ENCODE measurements around the gene CFAP58. TPM values are rescaled to one million over a fixed set of nuclear protein-coding genes. Genes with fewer than 3 reads are reported as not detected.

The CFAP58 gene
- total and polyA plus RNA-seq, 4 donors, result 0.01 to 0.09 (median 0.08) TPM; not detected in 1

DNA sequence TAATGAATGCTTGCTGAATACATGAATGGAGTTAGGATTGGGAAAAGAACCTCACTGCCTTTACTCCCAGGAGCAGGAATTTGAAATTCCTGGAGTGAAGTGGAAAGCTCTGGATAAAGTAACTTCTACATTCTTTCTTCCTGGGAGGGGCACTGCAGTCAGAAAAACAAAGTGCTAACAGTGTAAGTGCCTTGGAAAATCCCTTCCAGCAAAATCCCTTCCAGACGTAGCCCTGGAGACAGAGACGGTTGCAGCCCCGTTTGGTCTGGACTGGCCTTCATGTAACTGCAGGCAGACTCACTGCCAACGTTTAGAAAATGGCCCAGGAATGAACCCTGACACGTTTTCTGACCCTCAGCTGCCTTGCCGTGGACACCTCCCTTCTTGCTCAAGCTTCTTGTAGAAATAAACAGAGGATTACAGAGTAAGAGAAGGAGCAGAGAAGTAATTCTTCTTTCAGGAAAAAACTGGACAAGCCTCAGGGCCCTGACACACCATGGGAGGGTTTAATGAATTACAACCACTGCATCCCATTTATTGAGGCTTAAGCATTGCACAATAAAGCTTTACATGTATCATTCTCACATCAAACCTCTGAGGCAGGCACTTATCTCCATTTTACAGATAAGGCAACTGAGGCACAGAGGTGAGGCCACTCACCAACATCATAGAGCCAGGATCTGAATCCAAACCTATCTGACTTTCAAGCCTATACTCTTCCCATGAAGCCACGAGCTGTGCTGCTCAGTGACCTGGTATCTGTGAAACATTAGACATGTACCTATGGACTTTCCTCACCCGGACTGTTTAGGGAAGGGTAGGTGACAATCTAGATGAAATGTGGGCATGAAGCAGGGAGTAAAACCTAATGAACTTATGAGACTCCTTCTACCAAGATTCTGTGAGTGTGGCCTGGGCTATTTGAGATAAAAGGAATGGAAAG is 23.2 kb upstream of the CFAP58 start:
- Histone ChIP-seq H3K27ac (ENCODE audit: low read depth in 1 of 2, low read length in 2 of 2) (peak overlapping the region; percentile 37 to 69), H3K4me1 (ENCODE audit: control insufficient read depth in 4 of 4, insufficient read depth in 4 of 4, low read length in 3 of 4) (peaks cover 0 to 28% (median 13%) of the 10 kb centered on the region in 4 donors), H3K4me3 (ENCODE audit: low read depth in 1 of 3, low read length in 3 of 3) (no peak overlapping the region), H3K9me3 (ENCODE audit: control insufficient read depth in 4 of 4, low read length in 3 of 4) (no peaks in the 10 kb centered on the region), H3K36me3 (ENCODE audit: control insufficient read depth in 4 of 4, insufficient read depth in 3 of 4, low read depth in 1 of 4, low read length in 3 of 4) (no peaks in the 10 kb centered on the region), H3K27me3 (ENCODE audit: control insufficient read depth in 4 of 4, insufficient read depth in 4 of 4, low read length in 3 of 4) (no peaks in the 10 kb centered on the region), H3K9ac (ENCODE audit: low read depth in 1 of 2, low read length in 2 of 2) (peak overlapping the region in 1 of 2 donors; percentile 29)
- no peak for DNase-seq (ENCODE audit: low spot score)
- 39% methylated on average over 8 of the region's 8 CpGs for WGBS
- peak; percentile 39 to 50 for TF ChIP-seq RXRA (IDR thresholded peaks at IDR 0.05)
- TF ChIP-seq, protein P1, sequence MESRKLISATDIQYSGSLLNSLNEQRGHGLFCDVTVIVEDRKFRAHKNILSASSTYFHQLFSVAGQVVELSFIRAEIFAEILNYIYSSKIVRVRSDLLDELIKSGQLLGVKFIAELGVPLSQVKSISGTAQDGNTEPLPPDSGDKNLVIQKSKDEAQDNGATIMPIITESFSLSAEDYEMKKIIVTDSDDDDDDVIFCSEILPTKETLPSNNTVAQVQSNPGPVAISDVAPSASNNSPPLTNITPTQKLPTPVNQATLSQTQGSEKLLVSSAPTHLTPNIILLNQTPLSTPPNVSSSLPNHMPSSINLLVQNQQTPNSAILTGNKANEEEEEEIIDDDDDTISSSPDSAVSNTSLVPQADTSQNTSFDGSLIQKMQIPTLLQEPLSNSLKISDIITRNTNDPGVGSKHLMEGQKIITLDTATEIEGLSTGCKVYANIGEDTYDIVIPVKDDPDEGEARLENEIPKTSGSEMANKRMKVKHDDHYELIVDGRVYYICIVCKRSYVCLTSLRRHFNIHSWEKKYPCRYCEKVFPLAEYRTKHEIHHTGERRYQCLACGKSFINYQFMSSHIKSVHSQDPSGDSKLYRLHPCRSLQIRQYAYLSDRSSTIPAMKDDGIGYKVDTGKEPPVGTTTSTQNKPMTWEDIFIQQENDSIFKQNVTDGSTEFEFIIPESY (IDR thresholded peaks at IDR 0.05), result no peak
- TF ChIP-seq TAF1 (conservative IDR thresholded peaks at IDR 0.05), result no peak
- peak; percentile 20 for TF ChIP-seq SP1 (IDR thresholded peaks at IDR 0.05)
- TF ChIP-seq HNF4G (IDR thresholded peaks at IDR 0.05), result no peak
- no peak for TF ChIP-seq MAX (IDR thresholded peaks at IDR 0.05)
- TF ChIP-seq GABPA (IDR thresholded peaks at IDR 0.05 in 1 of 2, conservative IDR thresholded peaks at IDR 0.05 in 1 of 2), result no peak
- TF ChIP-seq FOXA1 (IDR thresholded peaks at IDR 0.05), result no peak
- TF ChIP-seq JUND (IDR thresholded peaks at IDR 0.05), result no peak
- no peak for TF ChIP-seq FOXA2 (IDR thresholded peaks at IDR 0.05)
- no peak for TF ChIP-seq YY1 (IDR thresholded peaks at IDR 0.05)
- TF ChIP-seq RAD21 (IDR thresholded peaks at IDR 0.05), result no peak
- TF ChIP-seq EGR1 (IDR thresholded peaks at IDR 0.05; ENCODE audit: low read depth in 2 of 2), result no peak
- TF ChIP-seq, protein P2, sequence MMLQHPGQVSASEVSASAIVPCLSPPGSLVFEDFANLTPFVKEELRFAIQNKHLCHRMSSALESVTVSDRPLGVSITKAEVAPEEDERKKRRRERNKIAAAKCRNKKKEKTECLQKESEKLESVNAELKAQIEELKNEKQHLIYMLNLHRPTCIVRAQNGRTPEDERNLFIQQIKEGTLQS (IDR thresholded peaks at IDR 0.05), result no peak
- TF ChIP-seq, protein P3, sequence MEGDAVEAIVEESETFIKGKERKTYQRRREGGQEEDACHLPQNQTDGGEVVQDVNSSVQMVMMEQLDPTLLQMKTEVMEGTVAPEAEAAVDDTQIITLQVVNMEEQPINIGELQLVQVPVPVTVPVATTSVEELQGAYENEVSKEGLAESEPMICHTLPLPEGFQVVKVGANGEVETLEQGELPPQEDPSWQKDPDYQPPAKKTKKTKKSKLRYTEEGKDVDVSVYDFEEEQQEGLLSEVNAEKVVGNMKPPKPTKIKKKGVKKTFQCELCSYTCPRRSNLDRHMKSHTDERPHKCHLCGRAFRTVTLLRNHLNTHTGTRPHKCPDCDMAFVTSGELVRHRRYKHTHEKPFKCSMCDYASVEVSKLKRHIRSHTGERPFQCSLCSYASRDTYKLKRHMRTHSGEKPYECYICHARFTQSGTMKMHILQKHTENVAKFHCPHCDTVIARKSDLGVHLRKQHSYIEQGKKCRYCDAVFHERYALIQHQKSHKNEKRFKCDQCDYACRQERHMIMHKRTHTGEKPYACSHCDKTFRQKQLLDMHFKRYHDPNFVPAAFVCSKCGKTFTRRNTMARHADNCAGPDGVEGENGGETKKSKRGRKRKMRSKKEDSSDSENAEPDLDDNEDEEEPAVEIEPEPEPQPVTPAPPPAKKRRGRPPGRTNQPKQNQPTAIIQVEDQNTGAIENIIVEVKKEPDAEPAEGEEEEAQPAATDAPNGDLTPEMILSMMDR (IDR thresholded peaks at IDR 0.05; ENCODE audit: low read depth, low read length, missing input control), result no peak
- peak; percentile 55 for TF ChIP-seq NR2F2 (IDR thresholded peaks at IDR 0.05)
- TF ChIP-seq, protein P4, sequence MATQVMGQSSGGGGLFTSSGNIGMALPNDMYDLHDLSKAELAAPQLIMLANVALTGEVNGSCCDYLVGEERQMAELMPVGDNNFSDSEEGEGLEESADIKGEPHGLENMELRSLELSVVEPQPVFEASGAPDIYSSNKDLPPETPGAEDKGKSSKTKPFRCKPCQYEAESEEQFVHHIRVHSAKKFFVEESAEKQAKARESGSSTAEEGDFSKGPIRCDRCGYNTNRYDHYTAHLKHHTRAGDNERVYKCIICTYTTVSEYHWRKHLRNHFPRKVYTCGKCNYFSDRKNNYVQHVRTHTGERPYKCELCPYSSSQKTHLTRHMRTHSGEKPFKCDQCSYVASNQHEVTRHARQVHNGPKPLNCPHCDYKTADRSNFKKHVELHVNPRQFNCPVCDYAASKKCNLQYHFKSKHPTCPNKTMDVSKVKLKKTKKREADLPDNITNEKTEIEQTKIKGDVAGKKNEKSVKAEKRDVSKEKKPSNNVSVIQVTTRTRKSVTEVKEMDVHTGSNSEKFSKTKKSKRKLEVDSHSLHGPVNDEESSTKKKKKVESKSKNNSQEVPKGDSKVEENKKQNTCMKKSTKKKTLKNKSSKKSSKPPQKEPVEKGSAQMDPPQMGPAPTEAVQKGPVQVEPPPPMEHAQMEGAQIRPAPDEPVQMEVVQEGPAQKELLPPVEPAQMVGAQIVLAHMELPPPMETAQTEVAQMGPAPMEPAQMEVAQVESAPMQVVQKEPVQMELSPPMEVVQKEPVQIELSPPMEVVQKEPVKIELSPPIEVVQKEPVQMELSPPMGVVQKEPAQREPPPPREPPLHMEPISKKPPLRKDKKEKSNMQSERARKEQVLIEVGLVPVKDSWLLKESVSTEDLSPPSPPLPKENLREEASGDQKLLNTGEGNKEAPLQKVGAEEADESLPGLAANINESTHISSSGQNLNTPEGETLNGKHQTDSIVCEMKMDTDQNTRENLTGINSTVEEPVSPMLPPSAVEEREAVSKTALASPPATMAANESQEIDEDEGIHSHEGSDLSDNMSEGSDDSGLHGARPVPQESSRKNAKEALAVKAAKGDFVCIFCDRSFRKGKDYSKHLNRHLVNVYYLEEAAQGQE (IDR thresholded peaks at IDR 0.05), result peak; percentile 72
- no peak for TF ChIP-seq HNF4A (conservative IDR thresholded peaks at IDR 0.05)

Data from liver (tissue), 9 donors.